ENCODE measurements around the gene ARHGAP11A. TPM values are rescaled to one million over a fixed set of nuclear protein-coding genes. Genes with fewer than 3 reads are reported as not detected.

The ARHGAP11A gene, protein sequence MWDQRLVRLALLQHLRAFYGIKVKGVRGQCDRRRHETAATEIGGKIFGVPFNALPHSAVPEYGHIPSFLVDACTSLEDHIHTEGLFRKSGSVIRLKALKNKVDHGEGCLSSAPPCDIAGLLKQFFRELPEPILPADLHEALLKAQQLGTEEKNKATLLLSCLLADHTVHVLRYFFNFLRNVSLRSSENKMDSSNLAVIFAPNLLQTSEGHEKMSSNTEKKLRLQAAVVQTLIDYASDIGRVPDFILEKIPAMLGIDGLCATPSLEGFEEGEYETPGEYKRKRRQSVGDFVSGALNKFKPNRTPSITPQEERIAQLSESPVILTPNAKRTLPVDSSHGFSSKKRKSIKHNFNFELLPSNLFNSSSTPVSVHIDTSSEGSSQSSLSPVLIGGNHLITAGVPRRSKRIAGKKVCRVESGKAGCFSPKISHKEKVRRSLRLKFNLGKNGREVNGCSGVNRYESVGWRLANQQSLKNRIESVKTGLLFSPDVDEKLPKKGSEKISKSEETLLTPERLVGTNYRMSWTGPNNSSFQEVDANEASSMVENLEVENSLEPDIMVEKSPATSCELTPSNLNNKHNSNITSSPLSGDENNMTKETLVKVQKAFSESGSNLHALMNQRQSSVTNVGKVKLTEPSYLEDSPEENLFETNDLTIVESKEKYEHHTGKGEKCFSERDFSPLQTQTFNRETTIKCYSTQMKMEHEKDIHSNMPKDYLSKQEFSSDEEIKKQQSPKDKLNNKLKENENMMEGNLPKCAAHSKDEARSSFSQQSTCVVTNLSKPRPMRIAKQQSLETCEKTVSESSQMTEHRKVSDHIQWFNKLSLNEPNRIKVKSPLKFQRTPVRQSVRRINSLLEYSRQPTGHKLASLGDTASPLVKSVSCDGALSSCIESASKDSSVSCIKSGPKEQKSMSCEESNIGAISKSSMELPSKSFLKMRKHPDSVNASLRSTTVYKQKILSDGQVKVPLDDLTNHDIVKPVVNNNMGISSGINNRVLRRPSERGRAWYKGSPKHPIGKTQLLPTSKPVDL
- total RNA-seq: 4.8 and 6.0 TPM in 2 replicates

DNA sequence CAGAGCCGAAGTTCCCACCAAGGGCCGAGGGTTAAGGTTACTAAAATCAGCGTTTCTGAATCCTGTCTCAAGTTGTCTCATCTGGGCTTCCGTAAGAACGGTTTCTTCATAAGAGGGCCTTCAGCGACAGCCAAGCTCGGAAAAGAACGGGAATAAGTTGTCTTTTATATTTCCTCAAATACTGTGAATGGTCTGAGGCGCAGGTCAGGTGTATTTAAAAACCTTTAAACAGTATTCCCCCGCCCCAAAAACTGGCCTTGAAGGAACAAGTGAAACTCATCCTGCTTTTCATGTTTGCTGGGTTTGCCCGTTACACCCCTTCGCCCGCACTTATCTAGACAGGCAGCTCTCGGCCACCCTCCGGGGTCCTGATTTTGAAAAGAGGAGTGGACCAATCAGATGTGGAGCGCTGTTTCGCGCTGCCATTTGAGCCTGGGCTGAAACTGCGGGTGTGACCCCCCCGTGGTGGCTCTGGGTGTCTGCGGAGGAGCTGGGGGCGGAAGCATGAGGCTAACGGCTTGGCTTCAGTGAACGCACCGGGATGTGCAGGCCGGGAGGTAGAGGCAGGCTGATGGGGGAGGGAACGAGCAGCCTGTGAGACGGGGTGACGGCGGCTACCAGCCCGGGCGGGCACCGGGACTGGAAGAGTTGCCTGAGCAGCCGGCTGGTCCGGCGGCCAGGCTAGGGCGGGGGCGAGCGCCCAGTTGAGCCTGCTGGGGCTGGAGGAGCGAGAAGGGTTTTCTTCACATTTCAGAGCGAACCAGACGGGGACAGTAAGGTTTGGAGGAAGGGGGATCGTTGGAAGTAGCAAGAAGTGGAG is at the start of gene ARHGAP11A:
Gene ARHGAP11A, plus strand, starts transcription at position 454 of the 820 bp plus-strand sequence. CDS start 708 bp downstream, outside the sequence.

DNA sequence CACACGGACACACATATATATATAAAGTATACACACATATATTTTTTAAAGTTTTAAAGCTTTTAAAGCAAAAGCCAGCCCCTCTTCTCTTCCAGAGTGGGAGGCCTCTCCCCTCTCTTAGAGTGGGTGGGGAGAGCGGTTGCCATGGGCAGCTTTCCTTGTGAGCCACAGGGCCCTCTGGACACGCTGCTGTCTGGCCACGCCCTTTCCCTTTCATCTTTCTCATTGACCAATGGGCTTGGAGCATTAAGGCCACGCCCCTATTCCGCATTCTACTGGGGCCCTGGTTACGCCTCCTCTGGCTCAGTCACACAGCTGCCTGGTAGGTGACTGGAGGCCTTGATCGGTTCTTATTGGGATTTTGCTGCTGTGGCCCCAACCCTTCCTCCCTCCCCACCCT is 22.2 kb upstream of the ARHGAP11A start, which contains the start of gene GOLGA8N:
Gene GOLGA8N, plus strand, starts transcription at position 306 of the 400 bp plus-strand sequence.

DNA sequence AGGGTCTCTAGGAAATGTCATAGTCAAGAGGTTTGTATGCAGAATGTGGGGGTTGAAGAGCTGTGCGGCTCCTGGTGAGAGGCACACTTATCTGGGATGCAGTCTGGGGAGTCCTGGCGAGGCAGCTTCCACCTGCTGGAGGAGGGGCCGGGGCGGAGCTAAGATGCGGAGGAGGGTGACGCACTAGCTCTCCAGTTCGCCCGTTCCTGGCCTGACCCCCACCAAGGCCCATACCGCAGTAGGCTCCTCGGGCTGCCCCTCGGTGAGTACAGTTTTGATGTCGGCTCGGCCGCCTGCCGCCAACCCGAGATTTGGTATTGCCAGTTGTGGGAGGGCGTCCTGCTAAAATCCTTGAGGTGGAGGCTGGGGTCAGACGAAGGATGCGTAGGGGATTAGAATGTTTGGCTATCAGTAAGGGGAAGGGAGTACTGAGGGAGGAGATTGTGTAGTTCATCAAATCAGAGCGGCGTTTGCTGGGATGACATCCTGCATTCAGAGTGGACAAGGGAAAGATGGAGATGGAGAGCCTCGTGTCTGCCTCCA is 26.3 kb downstream of the ARHGAP11A start, which contains the start of gene SCG5:
Gene SCG5, plus strand, starts transcription at position 194 of the 543 bp plus-strand sequence. CDS start 1,883 bp downstream, outside the sequence.

Other genes starting within 250 kb of the ARHGAP11A start
- gene GOLGA8K, start 212.2 kb upstream of the ARHGAP11A start, total RNA-seq: 0.09 TPM in 1 of 2 replicates, not detected in the other
- 0.37 and 0.85 TPM in 2 replicates for gene GOLGA8O, start 159.9 kb upstream of the ARHGAP11A start, total RNA-seq
- 3.1 and 4.4 TPM in 2 replicates for gene GOLGA8N, start 22.0 kb upstream of the ARHGAP11A start, total RNA-seq
- gene SCG5, start 26.2 kb downstream of the ARHGAP11A start, total RNA-seq: 9.1 and 13.7 TPM in 2 replicates
- 307 and 558 TPM in 2 replicates for gene GREM1, start 102.5 kb downstream of the ARHGAP11A start, total RNA-seq

Data from smooth muscle cell of bladder (primary cell).